Measurements from ENCODE around the gene TIMP3.

DNA sequence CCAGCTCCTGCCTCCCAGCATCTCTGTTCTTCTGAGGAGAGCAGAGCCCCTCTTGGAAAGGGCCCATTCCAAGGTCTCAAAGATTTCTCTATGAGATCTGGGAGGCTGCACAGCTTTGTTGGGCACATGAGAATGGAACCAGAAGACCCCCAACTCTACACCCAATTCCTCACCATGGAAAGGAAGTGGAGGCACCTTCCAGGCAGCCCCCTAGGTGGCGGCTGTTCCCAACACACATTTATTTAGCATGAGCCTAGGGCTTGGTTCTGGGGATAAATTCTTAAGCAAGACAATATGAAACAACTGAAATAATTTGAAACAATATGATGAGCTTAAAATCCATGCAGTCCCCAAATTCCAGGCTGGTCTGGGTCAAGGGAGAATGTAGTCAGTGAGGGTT, 100.4 kb downstream of the TIMP3 start:
- TF ChIP-seq POLR2A (IDR thresholded peaks at IDR 0.05): no peak
- TF ChIP-seq, protein P1, sequence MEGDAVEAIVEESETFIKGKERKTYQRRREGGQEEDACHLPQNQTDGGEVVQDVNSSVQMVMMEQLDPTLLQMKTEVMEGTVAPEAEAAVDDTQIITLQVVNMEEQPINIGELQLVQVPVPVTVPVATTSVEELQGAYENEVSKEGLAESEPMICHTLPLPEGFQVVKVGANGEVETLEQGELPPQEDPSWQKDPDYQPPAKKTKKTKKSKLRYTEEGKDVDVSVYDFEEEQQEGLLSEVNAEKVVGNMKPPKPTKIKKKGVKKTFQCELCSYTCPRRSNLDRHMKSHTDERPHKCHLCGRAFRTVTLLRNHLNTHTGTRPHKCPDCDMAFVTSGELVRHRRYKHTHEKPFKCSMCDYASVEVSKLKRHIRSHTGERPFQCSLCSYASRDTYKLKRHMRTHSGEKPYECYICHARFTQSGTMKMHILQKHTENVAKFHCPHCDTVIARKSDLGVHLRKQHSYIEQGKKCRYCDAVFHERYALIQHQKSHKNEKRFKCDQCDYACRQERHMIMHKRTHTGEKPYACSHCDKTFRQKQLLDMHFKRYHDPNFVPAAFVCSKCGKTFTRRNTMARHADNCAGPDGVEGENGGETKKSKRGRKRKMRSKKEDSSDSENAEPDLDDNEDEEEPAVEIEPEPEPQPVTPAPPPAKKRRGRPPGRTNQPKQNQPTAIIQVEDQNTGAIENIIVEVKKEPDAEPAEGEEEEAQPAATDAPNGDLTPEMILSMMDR (IDR thresholded peaks at IDR 0.05 in 8 of 11, conservative IDR thresholded peaks at IDR 0.05 in 3 of 11): no peak
- TF ChIP-seq POLR2AphosphoS5 (IDR thresholded peaks at IDR 0.05): no peak

Measured in spleen (tissue), 7 donors.